ENCODE results near the gene MRM2.

The MRM2 gene

GRCh38 chr7:2264158-2264557 lies 22.2 kb upstream of the MRM2 start:
- Histone ChIP-seq H3K4me1 (ENCODE audit: insufficient read depth, low read length) (no peaks in the 10 kb centered on the region), H3K27me3 (ENCODE audit: insufficient read depth, low read length) (no peaks in the 10 kb centered on the region), H3K9me3 (ENCODE audit: insufficient read depth, low read depth, low read length) (no peaks in the 10 kb centered on the region), H3K9ac (ENCODE audit: low read depth, low read length) (no peak overlapping the region), H3K27ac (ENCODE audit: low read length) (no peak overlapping the region), H3K36me3 (ENCODE audit: insufficient read depth, low read depth, low read length) (peaks cover 18% of the 10 kb centered on the region), H3K4me3 (ENCODE audit: low read length) (no peak overlapping the region)

GRCh38 chr7:2263176-2263575 lies 21.2 kb upstream of the MRM2 start:
- H3K27me3 ChIP-seq (ENCODE audit: insufficient read depth, low read length), result no peaks in the 10 kb centered on the region

GRCh38 chr7:2261611-2262010 lies 19.6 kb upstream of the MRM2 start:
- peaks cover 18% of the 10 kb centered on the region for H3K36me3 ChIP-seq (ENCODE audit: insufficient read depth, low read depth, low read length)
- H3K27me3 ChIP-seq (ENCODE audit: insufficient read depth, low read length), result no peaks in the 10 kb centered on the region
- H3K4me1 ChIP-seq (ENCODE audit: insufficient read depth, low read length), result no peaks in the 10 kb centered on the region
- H3K9ac ChIP-seq (ENCODE audit: low read depth, low read length), result no peak overlapping the region
- no peak overlapping the region for H3K27ac ChIP-seq (ENCODE audit: low read length)
- no peaks in the 10 kb centered on the region for H3K9me3 ChIP-seq (ENCODE audit: insufficient read depth, low read depth, low read length)
- no peak overlapping the region for H3K4me3 ChIP-seq (ENCODE audit: low read length)

More at GRCh38 chr7:2263176-2263575, 21.2 kb upstream of the MRM2 start:
- no peaks in the 10 kb centered on the region for H3K4me1 ChIP-seq (ENCODE audit: insufficient read depth, low read length)
- H3K9ac ChIP-seq (ENCODE audit: low read depth, low read length), result no peak overlapping the region
- H3K9me3 ChIP-seq (ENCODE audit: insufficient read depth, low read depth, low read length), result no peaks in the 10 kb centered on the region
- H3K27ac ChIP-seq (ENCODE audit: low read length), result no peak overlapping the region
- H3K36me3 ChIP-seq (ENCODE audit: insufficient read depth, low read depth, low read length), result peaks cover 18% of the 10 kb centered on the region
- H3K4me3 ChIP-seq (ENCODE audit: low read length), result no peak overlapping the region

GRCh38 chr7:2260820-2261219 lies 18.8 kb upstream of the MRM2 start:
- Histone ChIP-seq H3K4me3 (ENCODE audit: low read length) (no peak overlapping the region), H3K27me3 (ENCODE audit: insufficient read depth, low read length) (no peaks in the 10 kb centered on the region), H3K9me3 (ENCODE audit: insufficient read depth, low read depth, low read length) (no peaks in the 10 kb centered on the region), H3K9ac (ENCODE audit: low read depth, low read length) (no peak overlapping the region), H3K4me1 (ENCODE audit: insufficient read depth, low read length) (no peaks in the 10 kb centered on the region), H3K27ac (ENCODE audit: low read length) (no peak overlapping the region), H3K36me3 (ENCODE audit: insufficient read depth, low read depth, low read length) (peaks cover 18% of the 10 kb centered on the region)

- H3K4me1 ChIP-seq (ENCODE audit: insufficient read depth, low read length), result no peaks in the 10 kb centered on the region
- no peak overlapping the region for H3K27ac ChIP-seq (ENCODE audit: low read length)
- H3K27me3 ChIP-seq (ENCODE audit: insufficient read depth, low read length), result no peaks in the 10 kb centered on the region
- no peak overlapping the region for H3K9ac ChIP-seq (ENCODE audit: low read depth, low read length)
- H3K4me3 ChIP-seq (ENCODE audit: low read length), result no peak overlapping the region
- H3K36me3 ChIP-seq (ENCODE audit: insufficient read depth, low read depth, low read length), result peaks cover 23% of the 10 kb centered on the region
- H3K9me3 ChIP-seq (ENCODE audit: insufficient read depth, low read depth, low read length), result no peaks in the 10 kb centered on the region
These were observed 17.5 kb upstream of the MRM2 start for GRCh38 chr7:2259480-2259879.

- H3K27ac ChIP-seq (ENCODE audit: low read length), result no peak overlapping the region
- no peaks in the 10 kb centered on the region for H3K27me3 ChIP-seq (ENCODE audit: insufficient read depth, low read length)
- no peaks in the 10 kb centered on the region for H3K9me3 ChIP-seq (ENCODE audit: insufficient read depth, low read depth, low read length)
- no peak overlapping the region for H3K9ac ChIP-seq (ENCODE audit: low read depth, low read length)
- H3K4me3 ChIP-seq (ENCODE audit: low read length), result no peak overlapping the region
- peaks cover 16% of the 10 kb centered on the region for H3K36me3 ChIP-seq (ENCODE audit: insufficient read depth, low read depth, low read length)
- H3K4me1 ChIP-seq (ENCODE audit: insufficient read depth, low read length), result no peaks in the 10 kb centered on the region
These were observed 16.8 kb upstream of the MRM2 start for GRCh38 chr7:2258661-2259365.

- Histone ChIP-seq H3K27me3 (ENCODE audit: insufficient read depth, low read length) (no peaks in the 10 kb centered on the region), H3K9ac (ENCODE audit: low read depth, low read length) (no peak overlapping the region), H3K36me3 (ENCODE audit: insufficient read depth, low read depth, low read length) (peaks cover 11% of the 10 kb centered on the region), H3K4me3 (ENCODE audit: low read length) (no peak overlapping the region), H3K4me1 (ENCODE audit: insufficient read depth, low read length) (no peaks in the 10 kb centered on the region), H3K27ac (ENCODE audit: low read length) (no peak overlapping the region), H3K9me3 (ENCODE audit: insufficient read depth, low read depth, low read length) (no peaks in the 10 kb centered on the region)
These were observed 15.6 kb upstream of the MRM2 start for GRCh38 chr7:2257651-2258050.

GRCh38 chr7:2257046-2257551 lies 15.1 kb upstream of the MRM2 start:
- Histone ChIP-seq H3K27ac (ENCODE audit: low read length) (no peak overlapping the region), H3K4me1 (ENCODE audit: insufficient read depth, low read length) (no peaks in the 10 kb centered on the region), H3K36me3 (ENCODE audit: insufficient read depth, low read depth, low read length) (peaks cover 6% of the 10 kb centered on the region), H3K4me3 (ENCODE audit: low read length) (no peak overlapping the region), H3K9ac (ENCODE audit: low read depth, low read length) (no peak overlapping the region), H3K27me3 (ENCODE audit: insufficient read depth, low read length) (no peaks in the 10 kb centered on the region), H3K9me3 (ENCODE audit: insufficient read depth, low read depth, low read length) (no peaks in the 10 kb centered on the region)

GRCh38 chr7:2256306-2257045 lies 14.5 kb upstream of the MRM2 start:
- H3K9me3 ChIP-seq (ENCODE audit: insufficient read depth, low read depth, low read length), result no peaks in the 10 kb centered on the region
- H3K4me1 ChIP-seq (ENCODE audit: insufficient read depth, low read length), result no peaks in the 10 kb centered on the region
- peaks cover 5% of the 10 kb centered on the region; the same call in 1 of the 2 replicates for H3K36me3 ChIP-seq (ENCODE audit: insufficient read depth, low read depth, low read length)
- no peak overlapping the region for H3K27ac ChIP-seq (ENCODE audit: low read length)
- H3K9ac ChIP-seq (ENCODE audit: low read depth, low read length), result no peak overlapping the region
- no peaks in the 10 kb centered on the region for H3K27me3 ChIP-seq (ENCODE audit: insufficient read depth, low read length)
- H3K4me3 ChIP-seq (ENCODE audit: low read length), result no peak overlapping the region

- Histone ChIP-seq H3K36me3 (ENCODE audit: insufficient read depth, low read depth, low read length) (peaks cover 5% of the 10 kb centered on the region; the same call in 1 of the 2 replicates), H3K4me3 (ENCODE audit: low read length) (no peak overlapping the region), H3K27ac (ENCODE audit: low read length) (no peak overlapping the region)
These were observed 13.4 kb upstream of the MRM2 start for GRCh38 chr7:2255145-2256139.

GRCh38 chr7:2254429-2255144 lies 12.6 kb upstream of the MRM2 start:
- Histone ChIP-seq H3K27me3 (ENCODE audit: insufficient read depth, low read length) (no peaks in the 10 kb centered on the region), H3K36me3 (ENCODE audit: insufficient read depth, low read depth, low read length) (peaks cover 5% of the 10 kb centered on the region; the same call in 1 of the 2 replicates), H3K27ac (ENCODE audit: low read length) (no peak overlapping the region), H3K9ac (ENCODE audit: low read depth, low read length) (no peak overlapping the region), H3K4me1 (ENCODE audit: insufficient read depth, low read length) (no peaks in the 10 kb centered on the region), H3K9me3 (ENCODE audit: insufficient read depth, low read depth, low read length) (no peaks in the 10 kb centered on the region), H3K4me3 (ENCODE audit: low read length) (no peak overlapping the region)

More at GRCh38 chr7:2255145-2256139, 13.4 kb upstream of the MRM2 start:
- H3K4me1 ChIP-seq (ENCODE audit: insufficient read depth, low read length), result no peaks in the 10 kb centered on the region
- no peaks in the 10 kb centered on the region for H3K27me3 ChIP-seq (ENCODE audit: insufficient read depth, low read length)
- no peaks in the 10 kb centered on the region for H3K9me3 ChIP-seq (ENCODE audit: insufficient read depth, low read depth, low read length)
- H3K9ac ChIP-seq (ENCODE audit: low read depth, low read length), result no peak overlapping the region

Data from iPS-20b (cell line).